ENCODE results near the gene CATSPER2.
"Not testable (repeated sequence)": the region's sequence is repeated elsewhere in the genome, so short reads cannot be mapped to it uniquely, and the experiment has no call there.

Gene CATSPER2

DNA sequence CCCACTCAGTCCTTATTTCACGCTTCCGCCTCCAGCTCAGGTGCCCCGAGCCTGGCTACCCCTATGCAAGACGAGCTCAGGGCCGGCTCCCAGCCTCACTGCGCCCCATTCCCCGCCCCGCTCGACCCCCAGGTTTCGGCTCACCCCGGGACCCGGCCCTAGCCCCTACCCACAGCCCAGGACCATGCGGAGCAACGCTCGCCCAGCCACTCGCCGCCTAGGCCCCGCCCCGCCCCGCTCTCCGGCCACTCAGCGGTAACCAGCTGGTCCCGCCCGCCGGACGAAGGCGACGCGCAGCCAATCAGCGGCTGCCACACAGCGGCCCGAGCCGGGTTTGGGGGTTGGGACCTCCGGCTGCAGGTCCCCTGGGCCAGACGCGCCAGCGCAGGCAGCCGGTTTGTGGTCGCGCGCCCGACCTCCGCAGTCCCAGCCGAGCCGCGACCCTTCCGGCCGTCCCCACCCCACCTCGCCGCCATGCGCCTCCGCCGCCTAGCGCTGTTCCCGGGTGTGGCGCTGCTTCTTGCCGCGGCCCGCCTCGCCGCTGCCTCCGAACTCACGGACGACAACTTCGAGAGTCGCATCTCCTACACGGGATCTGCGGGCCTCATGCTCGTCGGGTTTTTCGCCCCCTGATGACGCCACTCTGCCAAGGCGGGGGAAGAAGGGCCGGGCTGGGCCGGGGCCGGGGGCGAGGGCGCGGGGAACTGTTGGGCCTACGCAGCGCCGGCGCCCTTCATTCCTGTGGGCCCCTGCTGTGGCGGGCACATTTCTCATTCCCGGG, at the start of gene CATSPER2:
CATSPER2 (minus strand) TSS at position 196 of the 781 bp plus-strand sequence. CDS start 783 bp downstream, outside the sequence.
- DNase-seq (ENCODE audit: low read depth, low spot score), result no peak

DNA sequence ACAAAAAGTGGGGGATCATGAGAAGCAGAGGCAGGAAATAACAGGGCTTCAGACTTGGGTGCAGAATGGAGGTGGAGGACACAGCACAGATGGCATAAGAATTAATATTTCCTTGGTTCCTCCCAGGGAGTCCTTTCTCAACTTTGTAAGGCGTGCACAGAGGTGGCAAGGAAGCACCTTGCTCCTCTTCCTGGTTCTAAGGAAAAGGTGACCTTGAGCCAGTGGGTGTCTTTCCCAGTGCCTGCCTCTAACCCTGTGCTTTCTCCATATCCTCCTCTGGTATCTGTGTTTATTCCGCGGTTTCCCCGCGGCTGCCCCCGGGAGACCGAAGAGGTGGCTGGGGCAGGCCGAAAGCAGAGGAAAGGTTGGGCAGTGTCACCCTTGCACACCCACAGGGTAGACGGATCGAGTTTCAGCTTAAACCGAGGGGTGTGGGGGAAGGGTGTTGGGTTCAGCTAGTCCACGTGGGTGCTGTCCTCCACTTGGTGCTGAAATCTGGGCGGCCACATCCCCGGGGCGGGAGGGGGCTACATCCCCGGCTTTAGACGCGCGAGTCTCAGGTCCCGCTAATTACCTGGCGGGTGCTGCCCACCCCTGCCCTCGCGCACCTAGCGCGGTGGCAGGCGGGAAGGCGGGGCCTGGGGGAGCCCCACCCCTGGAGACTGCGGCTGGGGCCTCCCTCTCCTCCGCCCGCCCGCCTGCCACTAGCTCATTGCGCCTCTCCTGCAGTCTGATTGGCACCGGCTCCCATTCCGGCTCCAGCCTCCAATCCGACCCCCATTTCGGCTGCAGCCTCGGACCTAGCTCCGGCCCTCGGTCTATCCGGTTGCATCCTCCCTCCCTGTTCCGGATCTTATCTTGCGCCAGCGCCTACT, 44.7 kb upstream of the CATSPER2 start, which contains the start of gene CKMT1A:
CKMT1A (plus strand) TSS at position 712 of the 875 bp plus-strand sequence. CDS start 192 bp downstream, outside the sequence.
- not testable (repeated sequence) for DNase-seq (ENCODE audit: low read depth, low spot score)

DNA sequence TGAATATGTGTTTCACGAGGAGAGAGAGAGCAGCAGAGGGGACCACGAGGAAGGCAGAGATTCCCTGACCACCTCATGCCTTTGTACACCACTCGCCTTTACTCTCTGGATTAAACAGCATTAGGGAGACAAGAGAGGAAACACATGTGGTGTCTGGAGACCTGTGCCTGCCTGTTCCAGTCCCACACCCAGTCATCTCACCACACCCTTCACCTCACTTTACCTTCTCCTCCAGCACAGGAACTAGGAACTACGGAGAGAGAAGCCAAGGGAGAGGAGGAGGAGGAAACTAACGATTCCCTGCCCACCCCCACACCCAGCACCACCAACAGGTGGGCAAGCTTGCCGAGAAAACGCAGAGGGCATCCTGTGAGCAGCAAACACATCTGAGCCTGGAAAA, 44.0 kb upstream of the CATSPER2 start:
- not testable (repeated sequence) for DNase-seq (ENCODE audit: low read depth, low spot score)

DNA sequence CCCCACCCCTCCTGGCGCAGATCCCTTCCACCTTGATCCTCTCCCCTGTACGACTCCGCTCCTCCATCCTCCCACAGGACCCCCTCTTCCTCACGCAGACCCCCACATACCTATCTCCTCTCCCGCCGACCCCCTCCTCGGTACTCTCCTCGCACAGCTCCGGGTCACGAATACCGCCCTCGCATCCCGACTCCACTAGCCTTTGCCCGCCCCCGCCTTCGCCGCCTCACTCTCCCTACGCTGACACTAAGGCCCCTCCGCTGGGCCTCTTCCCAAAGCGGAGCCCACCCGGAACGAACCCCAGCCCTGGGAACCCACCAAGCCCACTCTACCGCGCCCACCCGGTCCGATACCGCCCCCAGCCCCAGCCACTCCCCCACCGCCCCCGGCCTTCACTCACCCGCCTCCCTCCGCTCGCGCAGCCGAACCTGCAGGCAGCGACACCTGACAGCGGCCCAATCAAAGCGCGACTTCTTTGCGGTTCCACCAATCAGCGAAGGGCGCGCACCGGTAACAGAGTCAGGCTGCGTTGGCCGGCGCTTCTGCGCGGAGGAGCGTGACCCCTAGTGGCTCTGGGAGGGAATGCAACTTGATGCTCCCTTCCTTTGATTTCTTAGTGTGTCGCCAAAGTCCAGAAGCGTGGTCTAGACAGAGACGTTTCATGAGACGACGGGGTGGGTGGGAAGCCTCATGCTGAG, 41.1 kb upstream of the CATSPER2 start:
- DNase-seq (ENCODE audit: low read depth, low spot score), result not testable (repeated sequence)

DNA sequence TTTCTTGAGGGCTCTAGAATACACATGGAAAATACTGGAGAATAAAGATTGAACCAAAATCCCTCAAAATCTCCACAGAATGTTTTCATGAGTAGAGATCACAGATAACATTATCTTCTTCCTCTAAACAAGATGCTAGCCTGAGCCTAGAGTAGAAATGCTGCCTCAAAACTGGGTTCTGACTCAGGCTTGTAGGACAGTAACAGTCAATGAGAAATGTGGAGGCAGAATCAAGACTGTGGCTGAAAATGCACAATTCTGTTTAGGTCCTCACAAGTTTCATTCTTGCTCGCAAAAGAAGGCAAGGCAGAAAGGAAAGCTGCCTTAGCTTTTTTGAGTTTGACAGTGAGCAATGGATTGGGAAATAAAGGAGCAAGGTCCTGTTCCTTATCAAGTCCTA, 25.5 kb upstream of the CATSPER2 start:
- DNase-seq (ENCODE audit: low read depth, low spot score), result not testable (repeated sequence)

DNA sequence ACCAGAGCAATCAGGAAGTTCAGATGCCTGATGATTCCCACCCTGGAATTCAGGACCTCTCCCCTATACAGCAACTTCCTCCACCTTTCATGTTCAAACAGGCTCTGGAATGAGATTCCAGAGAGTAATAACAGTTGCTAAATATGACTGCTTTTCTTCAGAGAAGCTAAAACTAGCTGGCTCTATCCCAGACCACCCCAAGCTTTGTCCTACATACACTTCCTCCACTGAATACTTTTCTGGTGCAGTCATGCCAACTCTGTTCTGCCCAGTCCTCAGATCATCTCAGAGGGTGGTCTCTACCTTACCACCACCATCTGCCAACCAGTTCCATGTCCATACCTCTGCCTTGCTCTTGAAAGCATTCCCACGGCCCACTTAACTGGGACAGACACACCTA, 17.5 kb upstream of the CATSPER2 start:
- DNase-seq (ENCODE audit: low read depth, low spot score), result not testable (repeated sequence)

DNA sequence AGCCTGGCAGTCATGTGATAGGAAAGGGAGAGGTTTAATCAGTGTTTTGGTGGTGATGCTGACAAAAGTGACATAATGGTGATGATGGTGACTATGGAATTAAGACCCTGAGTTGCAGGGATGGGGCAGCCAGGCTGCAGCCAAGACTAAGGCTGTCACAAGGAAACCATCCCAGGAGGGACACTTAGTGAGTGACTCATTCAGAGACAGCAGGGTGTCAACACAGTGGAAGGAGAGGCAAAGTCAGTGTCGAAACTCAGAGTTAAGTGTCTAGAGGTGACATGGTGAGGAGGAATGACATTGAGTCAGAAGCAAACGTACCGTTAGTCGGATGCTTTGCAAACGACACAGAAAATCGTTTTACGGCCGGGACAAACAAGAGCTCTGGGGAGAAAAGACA, 14.7 kb upstream of the CATSPER2 start:
- DNase-seq (ENCODE audit: low read depth, low spot score), result not testable (repeated sequence)

DNA sequence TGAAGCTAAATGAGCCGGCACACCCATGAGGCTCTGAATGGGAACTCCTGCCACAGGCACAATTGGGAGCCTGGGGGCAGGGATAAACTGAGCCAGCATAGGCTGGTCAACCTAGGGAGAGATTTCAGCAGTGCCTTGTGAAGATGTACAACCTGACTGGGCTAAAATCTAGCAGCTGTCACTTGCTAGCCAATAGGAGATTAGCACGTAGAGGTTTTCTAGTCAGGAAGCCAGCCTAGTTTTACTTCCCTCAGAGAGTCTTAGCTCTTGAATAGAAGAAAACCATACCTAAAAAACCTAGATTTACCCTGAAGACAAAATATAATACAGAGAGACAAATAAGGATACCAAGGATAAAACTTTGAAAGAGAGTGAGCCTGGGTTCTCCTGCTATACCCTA, 13.6 kb upstream of the CATSPER2 start:
- DNase-seq (ENCODE audit: low read depth, low spot score), result not testable (repeated sequence)

DNA sequence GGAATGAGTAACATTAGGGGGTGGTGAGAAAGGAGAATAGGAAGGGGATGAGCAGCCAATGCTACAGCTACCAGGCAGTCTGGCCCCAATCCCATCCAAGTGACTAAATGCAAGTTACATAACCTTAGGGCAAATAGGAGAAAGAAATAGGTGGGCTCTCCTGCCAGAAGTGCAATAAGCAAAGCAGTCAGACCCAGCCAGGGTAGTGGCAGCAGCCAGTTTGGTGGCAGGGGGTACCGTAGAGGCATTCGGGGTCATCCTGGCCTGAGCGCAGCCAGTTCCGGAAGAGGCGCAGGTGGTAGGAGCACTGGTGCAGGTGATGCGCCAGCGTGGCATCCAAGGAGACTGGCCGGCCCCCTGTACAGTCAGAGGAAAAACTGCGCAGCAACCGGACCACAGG, 11.1 kb upstream of the CATSPER2 start:
- not testable (repeated sequence) for DNase-seq (ENCODE audit: low read depth, low spot score)

DNA sequence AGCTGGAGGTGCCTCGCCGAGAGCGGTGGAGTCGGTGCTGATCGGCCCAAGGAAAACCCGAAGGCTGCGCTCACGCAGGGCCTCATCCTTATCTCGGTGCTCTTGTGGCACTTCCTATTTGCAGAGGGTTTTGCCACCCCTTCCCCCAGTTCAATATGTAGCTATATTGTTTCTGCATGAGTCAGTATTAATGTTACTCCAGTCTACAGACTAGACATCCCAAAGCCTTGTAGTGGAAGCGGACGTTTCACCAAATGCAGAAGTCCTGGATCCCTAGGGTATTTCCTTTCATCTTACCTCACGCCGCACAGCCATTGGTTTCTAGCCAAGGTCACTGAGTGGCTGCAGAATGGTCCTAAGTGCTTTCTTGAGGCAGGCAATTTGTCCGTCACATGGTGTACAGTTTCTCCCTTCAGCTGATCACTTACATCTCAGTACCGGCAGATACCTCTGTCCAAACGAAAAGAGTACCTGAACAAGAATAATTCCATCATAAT, 834 bp upstream of the CATSPER2 start:
- not testable (repeated sequence) for DNase-seq (ENCODE audit: low read depth, low spot score)

DNA sequence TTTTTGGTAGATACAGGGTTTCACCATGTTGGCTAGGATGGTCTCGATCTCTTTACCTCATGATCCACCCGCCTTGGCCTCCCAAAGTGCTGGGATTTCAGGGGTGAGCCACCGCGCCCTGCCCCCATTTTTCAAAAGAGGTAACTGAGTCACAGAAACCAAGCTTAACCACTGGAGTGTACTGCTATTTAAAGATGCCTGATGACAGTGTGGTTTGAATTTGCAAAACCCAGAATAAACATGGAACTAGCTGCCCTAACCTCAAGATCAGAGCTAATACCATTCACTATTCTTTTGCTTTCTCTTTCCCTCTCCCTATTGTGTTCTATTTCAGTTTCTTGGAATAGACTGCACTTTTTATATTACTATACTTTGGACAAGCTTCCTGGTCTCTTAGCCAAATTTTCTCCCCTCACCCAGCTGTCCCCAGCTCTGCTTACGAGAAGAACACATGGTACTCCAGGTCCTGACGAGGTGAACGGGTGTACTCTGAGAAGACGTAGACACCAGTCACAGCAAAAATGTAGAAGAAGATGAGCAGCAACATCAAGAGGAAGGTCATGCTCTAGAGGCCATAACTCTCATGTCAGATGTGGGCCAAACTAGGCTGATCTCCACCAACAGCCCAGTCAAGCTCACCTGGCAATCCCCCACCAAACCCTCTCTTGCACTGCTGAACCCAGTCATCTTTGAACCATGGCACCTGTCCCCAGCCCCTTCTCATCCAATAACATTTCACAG, 10.0 kb downstream of the CATSPER2 start:
- not testable (repeated sequence) for DNase-seq (ENCODE audit: low read depth, low spot score)

DNA sequence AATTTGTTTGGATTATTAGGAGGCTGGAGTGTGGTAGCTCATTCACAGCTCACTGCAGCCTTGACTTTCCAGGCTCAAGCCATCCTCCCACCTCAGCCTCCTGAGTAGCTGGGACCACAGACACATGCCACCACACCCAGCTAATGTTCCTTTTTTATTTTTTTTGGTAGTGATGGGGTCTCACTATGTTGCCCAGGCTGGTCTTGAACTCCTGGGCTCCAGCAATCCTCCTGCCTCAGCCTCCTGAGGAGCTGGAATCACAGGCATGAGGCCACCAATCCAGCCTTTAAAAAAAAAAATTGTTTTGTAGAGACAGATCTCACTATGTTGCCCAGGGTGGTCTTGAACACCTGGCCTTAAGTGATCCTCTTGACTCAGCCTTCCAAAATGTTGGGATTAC, 21.7 kb downstream of the CATSPER2 start:
- not testable (repeated sequence) for DNase-seq (ENCODE audit: low read depth, low spot score)

DNA sequence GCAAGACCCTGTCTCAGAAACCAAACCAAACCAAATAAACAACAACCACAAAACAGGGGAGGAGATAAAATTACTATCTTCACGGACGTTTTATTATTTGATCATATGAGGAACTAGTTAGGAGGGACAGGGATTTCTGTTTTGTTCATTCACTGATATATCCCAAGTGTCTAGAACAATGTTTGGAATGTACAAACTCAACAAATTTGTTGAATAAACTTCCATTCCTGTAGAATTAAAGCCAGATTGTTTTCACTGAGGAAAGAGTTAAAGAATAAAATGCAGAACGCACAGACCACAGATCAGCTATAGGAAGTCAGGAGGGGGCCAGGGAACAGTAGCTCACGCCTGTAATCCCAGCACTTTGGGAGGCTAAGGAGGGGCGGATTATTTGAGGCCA, 23.5 kb downstream of the CATSPER2 start:
- DNase-seq (ENCODE audit: low read depth, low spot score), result no peak

DNA sequence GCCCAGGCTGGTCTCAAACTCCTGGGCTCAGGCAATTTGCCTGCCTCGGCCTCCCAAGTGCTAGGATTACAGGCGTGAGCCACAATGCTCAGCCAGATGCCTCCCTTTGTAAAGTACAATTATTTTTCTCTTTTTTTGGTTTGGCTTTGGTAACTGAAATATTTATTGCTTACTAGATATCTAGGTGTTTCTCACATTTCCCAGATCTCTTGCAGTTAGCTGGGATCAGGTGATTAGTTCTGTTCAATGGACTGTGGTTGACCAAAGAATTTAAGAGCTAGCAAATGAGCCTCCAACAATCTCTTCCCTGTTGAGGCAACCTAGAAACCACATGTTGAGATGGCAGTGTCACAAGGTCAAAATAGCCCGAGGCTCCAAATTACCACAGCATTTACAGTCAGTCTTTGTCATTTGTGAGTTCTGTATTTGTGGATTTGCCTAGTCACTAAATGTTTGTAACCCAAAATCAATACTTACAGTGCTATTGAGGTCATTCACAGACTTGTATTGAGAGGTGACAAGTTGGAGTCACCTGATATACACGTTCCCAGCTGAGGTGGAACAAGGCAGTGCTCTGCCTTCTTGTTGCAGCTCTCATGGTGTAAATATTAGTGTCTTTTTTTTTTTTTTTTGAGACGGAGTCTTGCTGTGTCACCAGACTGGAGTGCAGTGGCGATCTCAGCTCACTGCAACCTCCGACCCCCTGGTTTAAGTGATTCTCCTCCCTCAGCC, 26.4 kb downstream of the CATSPER2 start:
- not testable (repeated sequence) for DNase-seq (ENCODE audit: low read depth, low spot score)

DNA sequence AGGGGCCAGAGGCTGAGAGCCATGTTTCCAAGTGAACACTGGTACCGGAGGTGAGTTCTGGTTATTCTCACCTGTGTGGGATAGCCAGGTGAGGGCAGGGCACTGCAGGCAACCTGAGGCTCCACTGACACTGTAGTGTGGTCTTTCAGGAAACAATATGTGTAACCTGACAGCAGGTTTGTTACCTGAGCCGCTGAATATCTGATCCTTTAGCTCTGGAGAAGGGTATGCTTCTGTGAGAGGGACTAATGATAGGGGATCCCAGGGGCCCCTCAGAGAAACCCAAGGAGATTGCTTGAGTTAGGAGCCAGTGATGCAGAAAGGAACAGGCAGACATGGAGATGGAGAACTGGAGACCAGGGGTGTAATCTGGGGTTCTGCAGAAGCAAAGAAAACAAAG, 29.9 kb downstream of the CATSPER2 start, which contains the start of gene STRC:
STRC (minus strand) TSS at position 101 of the 400 bp plus-strand sequence; CDS start at position 23, 78 bp downstream.
- DNase-seq (ENCODE audit: low read depth, low spot score), result not testable (repeated sequence)

DNA sequence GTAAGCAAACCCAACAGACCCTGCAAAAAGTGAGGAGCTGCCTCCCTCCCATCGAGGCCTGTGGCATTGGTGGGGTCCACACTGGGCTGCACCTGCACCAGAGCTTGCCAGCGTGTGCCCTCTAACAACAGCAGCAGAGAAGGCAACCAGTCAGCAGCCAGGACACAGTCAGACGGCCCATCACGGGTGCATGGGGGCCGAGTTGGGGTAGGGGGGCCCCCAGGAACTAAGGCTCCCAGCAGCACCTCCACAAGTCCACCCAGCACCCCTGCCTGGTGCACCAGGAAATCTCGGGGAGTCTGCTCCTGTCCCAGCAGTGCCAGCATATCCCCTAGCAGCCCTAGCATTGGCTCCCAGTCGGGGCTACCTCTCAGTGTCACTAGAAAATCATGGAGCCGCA, 30.9 kb downstream of the CATSPER2 start:
- DNase-seq (ENCODE audit: low read depth, low spot score), result not testable (repeated sequence)

DNA sequence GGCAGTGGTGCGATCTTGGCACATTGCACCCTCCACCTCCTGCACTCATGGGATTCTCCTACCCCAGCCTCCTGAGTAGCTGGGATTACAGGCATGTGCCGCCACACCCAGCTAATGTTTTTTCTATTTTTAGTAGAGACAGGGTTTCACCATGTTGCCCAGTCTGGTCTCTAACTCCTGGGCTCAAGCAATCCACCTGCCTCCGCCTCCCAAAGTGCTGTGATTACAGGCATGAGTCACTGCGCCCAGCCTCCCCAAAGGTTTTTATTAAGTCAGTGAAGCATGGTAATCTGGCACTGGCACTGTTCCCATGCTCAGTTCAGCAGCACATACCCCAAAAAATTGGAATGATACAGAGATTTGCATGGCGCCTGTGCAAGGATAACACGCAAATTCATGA, 46.4 kb downstream of the CATSPER2 start:
- not testable (repeated sequence) for DNase-seq (ENCODE audit: low read depth, low spot score)

DNA sequence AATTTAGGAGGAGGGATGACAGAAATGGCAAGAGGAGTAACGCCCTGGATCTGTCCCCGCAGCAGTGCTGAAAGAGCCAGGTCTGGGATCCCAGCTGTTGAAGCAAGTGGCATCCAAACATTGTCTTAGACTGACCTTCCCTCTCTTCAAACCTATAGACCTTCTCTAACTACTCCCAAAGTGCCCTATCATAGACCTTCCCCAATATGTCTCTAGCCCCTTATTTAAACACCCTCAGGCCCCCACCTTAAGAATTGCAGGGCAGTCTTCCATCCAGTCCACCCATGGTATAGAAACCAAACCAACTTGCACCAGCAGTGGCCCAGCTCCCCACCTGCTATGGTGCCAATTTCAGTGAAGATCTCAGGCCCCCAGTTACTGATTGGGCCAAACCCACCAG, 48.4 kb downstream of the CATSPER2 start:
- not testable (repeated sequence) for DNase-seq (ENCODE audit: low read depth, low spot score)

DNA sequence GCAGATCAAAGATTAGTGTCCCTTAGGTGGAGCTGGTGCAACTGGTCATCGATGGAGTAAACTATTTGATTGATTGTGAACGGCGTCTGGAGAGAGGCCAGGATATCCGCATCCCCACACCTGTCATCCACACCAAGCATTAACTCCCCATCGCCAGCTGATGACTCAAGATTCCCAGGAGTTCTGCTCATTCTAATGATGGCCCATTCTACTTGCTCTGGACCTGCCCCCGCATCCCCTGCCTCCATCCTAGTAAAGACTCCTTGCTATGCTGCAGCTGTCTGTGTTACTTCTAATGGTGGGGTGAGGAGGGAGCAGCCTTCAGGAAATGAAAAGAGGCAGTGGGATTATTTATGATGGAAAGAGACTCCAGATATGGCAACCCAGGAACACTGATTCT, 49.5 kb downstream of the CATSPER2 start:
- not testable (repeated sequence) for DNase-seq (ENCODE audit: low read depth, low spot score)
